CD1c-positive myeloid dendritic cell (primary cell): ENCODE data around the gene AQP6.

Experiments used
- DNase-seq: peaks from one replicate; pipeline ENCODE4 v3.0.0-alpha.2; 2016; ENCODE audit errors: extremely low spot score

The AQP6 gene

GRCh38 chr12:49942921-49943624, 29.7 kb upstream of the AQP6 start:
- DNase-seq: no peak

DNA sequence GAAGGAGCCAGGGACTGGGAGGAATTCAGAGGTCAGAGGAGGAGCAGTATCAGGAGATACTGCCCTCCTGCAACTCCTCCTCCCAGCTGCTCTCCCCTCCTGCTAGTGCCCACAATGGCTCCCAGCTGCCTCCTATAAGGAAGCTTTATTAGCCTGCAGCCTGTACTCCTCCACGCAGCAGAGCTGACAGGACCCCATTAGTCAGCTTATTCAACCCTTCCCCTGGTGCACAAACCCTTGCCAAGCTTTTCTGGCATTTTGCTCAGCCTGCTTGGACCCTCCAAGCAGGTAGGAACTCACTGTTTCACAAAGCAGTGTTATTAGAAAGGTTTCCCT, 29.2 kb upstream of the AQP6 start:
- no peak for DNase-seq

DNA sequence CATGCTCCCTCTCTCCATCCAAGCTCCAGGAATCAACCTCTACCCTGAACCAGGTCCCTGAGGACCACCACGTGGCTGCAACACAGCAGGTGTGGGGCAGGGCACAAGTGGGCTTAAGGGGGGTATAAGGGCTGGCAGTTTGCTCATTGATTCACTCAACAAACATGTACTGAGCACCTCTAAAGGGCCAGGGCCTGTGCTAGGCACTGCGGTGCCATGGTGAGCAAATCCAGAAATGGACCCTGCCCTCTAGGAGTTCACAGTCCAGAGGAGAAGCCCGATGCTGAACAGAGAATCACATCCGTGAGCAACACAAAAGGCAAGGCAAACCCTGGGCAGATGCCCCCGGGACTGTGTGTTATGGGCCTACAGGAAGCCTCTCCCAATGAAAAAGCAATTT, 28.7 kb upstream of the AQP6 start:
- no peak for DNase-seq

DNA sequence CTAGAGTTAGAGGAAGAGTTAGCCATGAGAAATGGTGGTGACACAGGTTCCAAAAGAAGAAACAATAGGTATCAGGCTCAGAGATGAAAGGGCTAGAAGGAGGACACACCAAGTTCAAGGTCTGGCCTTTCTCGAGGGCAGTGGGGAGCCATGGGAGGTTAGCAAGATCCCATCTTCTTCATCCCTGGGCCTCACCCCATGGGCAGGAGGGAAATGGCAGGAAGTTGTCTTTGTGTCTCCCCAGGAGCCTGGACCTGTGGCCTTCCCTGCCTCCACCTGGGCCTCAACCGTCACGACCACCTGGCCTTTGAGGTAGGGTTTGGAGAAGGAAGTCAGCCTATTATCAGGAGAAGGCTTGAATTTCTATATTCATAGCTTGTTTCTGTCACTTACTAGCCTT, 28.0 kb upstream of the AQP6 start:
- no peak for DNase-seq

GRCh38 chr12:49945394-49946080, 27.2 kb upstream of the AQP6 start:
- peak; percentile 81 for DNase-seq

GRCh38 chr12:49946086-49946485, 26.7 kb upstream of the AQP6 start:
- no peak for DNase-seq

GRCh38 chr12:49946497-49946896, 26.2 kb upstream of the AQP6 start:
- DNase-seq: no peak

DNA sequence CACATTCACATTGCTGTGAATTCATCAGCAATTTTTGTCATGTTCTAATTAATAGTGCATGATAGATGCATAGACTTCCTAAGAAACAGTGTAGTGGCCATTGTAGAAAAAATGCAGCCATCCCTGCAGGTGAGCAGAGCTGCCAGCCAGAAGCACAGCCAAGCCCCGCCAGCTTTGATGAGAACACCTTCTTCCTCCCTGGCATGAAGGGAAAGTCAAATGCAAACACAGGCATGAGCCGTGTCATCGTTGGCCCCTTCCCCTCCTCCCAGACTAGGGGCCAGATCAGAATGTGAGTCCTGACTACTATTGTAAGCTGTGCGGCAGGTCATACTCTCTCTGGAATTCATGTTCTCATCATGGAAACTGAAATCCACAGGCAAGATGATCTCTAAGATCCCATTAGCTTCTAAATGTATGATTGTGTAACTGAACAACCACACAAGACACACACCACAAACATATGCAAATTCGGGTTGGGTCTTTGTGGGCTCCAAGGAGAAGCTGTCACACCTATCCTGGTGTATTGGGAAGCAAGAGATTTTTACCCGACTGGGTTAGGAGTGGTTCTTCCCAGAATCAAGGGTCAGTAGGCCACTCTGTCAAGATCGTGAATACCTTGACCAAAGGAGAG, 25.0 kb upstream of the AQP6 start:
- DNase-seq: no peak

DNA sequence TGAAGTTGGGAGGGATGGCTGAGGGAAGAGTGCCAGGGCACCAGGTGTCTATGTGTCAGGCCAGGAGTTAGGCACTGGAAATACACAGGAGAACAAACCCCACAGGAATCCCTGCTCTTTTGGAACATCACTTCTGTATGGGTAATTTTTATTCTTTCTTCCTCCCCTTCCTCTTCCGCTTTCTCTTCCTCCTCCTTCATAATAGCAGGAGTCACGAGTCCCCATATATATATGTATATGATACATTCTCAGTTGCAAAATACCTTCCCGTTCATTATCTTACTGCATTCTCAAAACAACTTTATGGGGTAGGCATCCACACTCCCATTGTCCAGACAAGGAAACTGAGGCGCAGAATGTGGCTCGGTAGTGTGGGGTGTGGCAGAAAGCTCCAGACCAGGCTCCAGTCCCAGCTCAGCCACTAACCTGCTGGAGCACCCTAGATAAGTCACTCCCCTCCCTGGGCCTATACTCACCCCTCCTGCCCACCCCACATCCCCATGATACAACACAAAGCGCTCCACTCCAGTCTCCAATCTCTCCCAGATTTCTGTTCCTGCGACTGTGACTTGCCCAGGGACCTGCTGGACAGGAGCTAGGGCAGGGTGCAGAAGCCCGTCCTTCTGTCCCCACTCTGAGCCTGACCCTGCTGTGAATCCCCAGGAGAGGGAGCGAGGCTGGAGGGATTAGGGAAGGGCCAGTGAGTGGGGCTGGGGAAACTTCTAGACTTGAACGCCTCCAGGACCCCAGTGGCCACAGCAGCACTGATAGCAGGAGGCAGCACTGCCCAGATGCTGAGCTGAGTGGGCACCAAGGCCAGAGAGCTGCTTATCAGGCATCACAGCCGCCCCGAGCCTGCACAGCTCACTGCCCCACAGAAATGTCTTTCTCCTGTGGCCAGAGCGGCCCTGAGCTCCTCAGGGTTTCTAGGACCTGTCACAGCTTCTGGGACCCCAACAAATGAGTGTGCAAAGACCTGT, 23.6 kb upstream of the AQP6 start:
- DNase-seq: peak; percentile 33

DNA sequence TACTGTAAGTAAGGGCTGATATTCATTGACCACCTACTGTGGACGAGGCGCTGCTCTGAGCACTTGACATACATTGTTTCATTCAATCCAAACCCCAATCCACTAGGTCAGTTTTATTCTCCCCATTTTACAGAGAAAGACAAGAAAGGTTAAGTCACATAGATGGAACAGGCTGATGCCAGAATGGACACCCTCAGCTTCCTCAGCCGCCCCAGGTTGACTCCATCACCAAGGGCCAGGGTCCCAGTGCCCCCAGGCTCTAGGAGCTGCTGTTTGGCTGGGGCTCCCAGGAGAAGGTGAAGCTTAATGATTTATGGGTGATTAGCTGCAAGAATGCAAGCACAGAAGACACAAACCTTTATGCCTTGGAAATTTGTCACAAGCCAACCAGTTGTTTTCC, 22.9 kb upstream of the AQP6 start:
- DNase-seq: no peak

GRCh38 chr12:49950273-49951251, 22.2 kb upstream of the AQP6 start, which contains the start of gene AQP2:
TSS of gene AQP2 (plus strand) at chr12:49950737. CDS start at chr12:49950831, 94 bp downstream.
- DNase-seq: no peak

DNA sequence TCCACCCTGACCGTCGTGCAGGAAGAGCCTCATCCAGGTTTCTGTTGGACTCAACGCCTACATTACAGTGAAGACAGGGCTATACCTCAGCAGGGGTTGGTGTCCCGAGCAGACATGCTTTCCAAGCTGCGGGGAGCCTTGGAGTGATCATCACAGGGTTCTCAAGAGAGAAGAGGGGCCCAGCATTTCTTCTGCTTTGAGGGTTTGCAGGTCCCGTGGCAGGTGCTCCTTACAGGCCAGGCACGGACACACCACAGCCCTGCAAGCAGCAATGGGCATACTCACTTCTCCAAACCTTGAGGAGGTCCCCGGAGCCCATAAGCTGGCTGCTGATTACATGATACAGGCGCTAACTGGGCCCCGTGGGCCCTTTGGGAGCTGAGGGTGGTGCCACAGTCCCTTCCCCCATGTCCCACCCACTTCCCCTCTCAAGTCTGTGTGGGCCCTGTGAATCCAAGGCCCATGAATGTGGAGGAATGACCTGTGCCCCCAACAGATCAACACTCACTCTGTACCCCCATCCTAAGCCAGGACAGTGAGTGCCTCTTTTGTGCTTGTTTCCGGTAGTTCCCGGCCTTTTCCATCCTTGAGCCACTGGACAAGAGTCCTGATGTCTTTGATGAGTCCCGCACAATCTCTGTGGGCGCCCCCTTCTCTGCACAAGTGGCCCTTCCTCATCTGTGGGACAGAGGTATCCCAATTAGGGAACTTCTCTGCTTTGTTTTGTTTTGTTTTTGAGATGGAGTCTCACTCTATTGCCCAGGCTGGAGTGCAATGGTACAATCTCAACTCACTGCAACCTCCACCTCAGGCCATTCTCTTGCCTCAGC, 21.1 kb upstream of the AQP6 start:
- peak; percentile 29 for DNase-seq

DNA sequence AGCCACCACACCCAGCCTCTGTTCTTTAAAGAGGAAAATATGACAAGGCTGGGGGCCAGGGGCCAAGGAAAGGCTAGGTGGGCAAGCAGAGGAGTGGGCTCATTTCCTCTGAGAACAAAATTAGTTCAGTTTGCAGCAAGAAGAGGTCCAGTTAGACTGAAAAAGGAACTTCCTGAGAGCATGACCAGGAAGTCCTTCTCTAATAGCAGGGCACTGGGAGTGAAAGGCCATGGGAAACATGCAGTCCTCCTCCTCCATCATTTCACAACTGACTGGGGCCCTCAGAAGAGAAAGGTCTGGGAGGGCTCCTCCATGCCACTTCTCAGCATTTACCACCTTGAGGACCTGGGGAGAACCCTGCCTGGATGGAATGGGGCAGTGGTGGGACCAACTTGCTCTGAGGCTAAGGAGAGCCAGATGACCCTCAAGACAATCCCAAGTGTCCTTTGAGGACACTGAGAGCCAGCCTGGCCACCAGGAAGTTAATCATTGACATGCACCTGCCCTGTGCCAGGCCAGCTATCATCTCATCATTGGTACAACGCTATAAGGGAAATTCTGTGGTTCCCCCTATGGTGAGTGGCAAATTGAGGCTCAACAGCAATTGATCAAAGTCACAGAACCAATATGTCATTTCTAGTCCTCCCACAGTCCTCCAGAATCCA, 20.2 kb upstream of the AQP6 start:
- DNase-seq: peak; percentile 38

- no peak for DNase-seq
These were observed 19.6 kb upstream of the AQP6 start for GRCh38 chr12:49953151-49953550.

DNA sequence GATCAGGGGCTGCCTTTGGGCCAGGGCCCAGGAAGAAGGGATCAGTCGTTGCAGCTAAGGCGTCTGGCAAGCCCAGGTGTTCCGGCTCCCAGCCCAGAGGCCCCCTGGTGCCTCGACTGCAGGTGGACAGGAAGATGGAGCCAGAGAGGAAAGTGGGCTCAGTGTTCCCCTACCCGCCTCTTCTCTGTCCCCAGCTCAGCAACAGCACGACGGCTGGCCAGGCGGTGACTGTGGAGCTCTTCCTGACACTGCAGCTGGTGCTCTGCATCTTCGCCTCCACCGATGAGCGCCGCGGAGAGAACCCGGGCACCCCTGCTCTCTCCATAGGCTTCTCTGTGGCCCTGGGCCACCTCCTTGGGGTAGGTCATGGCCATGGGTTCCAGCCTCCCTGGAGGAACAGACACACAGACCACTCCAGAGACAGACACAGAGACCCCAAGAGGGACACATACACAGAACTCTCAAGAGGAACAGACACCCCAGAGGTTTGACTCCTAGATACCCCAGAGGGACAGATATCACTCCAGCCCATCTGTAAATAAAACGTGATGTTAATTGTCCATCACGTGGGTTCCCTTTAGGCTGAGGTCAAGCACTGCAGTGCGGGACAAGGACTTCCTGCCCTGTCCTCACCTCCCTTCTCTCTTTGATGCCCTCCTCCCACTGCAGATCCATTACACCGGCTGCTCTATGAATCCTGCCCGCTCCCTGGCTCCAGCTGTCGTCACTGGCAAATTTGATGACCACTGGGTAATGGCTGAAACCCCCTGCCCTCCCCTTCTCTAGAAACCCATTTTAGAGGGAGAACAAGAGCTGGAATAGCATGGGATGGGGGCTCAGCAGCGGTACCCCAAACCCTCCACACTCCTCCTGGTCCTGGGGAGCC, 18.5 kb upstream of the AQP6 start:
- no peak for DNase-seq

DNA sequence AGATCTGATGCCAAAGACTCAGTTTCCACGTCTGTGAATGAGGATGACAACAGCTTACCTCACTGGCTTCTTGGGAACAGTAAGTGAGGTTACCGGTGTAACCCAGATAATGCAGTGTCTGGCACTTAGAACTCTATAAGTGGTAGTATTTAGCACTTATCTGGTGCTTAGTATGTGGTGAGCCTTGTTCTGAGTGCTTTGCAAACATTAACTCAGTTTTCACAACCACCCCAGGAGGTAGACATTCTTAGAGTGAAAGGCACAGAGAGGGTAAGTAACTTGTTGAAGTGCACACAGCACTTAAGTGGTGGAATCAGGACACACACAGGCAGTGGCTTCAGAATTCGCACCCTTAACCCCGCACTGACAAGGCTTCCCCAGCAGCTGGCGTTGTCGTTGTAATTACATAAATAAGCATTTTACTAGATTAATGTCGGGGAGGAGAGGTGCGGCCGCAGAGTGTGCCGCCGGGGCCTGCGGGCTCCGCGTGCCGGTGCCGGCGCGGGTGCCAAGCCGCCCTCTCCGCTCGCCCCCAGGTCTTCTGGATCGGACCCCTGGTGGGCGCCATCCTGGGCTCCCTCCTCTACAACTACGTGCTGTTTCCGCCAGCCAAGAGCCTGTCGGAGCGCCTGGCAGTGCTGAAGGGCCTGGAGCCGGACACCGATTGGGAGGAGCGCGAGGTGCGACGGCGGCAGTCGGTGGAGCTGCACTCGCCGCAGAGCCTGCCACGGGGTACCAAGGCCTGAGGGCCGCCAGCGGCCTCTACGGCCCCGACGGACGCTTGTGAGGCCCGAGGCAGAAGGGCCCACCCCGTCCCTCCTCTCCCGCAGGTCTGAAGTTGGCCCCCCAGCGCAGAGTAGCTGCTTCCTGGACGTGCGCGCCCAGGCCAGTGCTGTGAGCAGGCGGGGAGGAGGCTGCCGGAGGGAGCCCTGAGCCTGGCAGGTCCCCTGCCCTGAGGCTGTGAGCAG, 17.6 kb upstream of the AQP6 start:
- no peak for DNase-seq
